ENCODE results near the gene KRT2. TPM values are rescaled to one million over a fixed set of nuclear protein-coding genes. Genes with fewer than 3 reads are reported as not detected.

Gene KRT2
- total RNA-seq, 4 donors from 2014 or later, result not detected

- no peak overlapping the region for H3K4me3 ChIP-seq
- H3K36me3 ChIP-seq, result no peaks in the 10 kb centered on the region
- TF ChIP-seq POLR2AphosphoS5 (IDR thresholded peaks at IDR 0.05), result no peak
- H3K27me3 ChIP-seq, result peaks cover 0 to 30% (median 0%) of the 10 kb centered on the region in 4 donors
- no peak for DNase-seq (ENCODE audit: extremely low spot score)
- intact Hi-C loops (cut with DNase I), result no loop called here
- 89% methylated on average over 7 of the region's 7 CpGs for WGBS
- H3K9me3 ChIP-seq, result no peaks in the 10 kb centered on the region
- peaks cover 0 to 9% (median 3%) of the 10 kb centered on the region in 4 donors for H3K4me1 ChIP-seq
- H3K27ac ChIP-seq (replicated peaks in 1 of 4), result no peak overlapping the region
These were observed 15.9 kb upstream of the KRT2 start for GRCh38 chr12:52667931-52668330.

- H3K27me3 ChIP-seq, result peaks cover 0 to 30% (median 0%) of the 10 kb centered on the region in 4 donors
- TF ChIP-seq CTCF (IDR thresholded peaks at IDR 0.05) (no peak), POLR2A (IDR thresholded peaks at IDR 0.05; ENCODE audit: low read depth) (no peak), EP300 (IDR thresholded peaks at IDR 0.05) (no peak), POLR2AphosphoS5 (IDR thresholded peaks at IDR 0.05) (no peak)
- H3K4me3 ChIP-seq, result no peak overlapping the region
- no peaks in the 10 kb centered on the region for H3K9me3 ChIP-seq
- WGBS, result 54% methylated on average over 8 of the region's 9 CpGs
- no peak for DNase-seq (ENCODE audit: extremely low spot score)
- H3K27ac ChIP-seq (replicated peaks in 1 of 4), result no peak overlapping the region
- intact Hi-C loops (cut with DNase I), result no loop called here
- no peaks in the 10 kb centered on the region for H3K36me3 ChIP-seq
- peaks cover 0 to 5% (median under 1%) of the 10 kb centered on the region in 4 donors for H3K4me1 ChIP-seq
These were observed 15.5 kb upstream of the KRT2 start for GRCh38 chr12:52667509-52667908.

GRCh38 chr12:52666471-52666870, 14.5 kb upstream of the KRT2 start:
- no peak for DNase-seq (ENCODE audit: extremely low spot score)
- no peak overlapping the region for H3K27ac ChIP-seq (replicated peaks in 1 of 4)
- H3K4me1 ChIP-seq, result no peaks in the 10 kb centered on the region
- H3K27me3 ChIP-seq, result peaks cover 0 to 30% (median 0%) of the 10 kb centered on the region in 4 donors
- no peak overlapping the region for H3K4me3 ChIP-seq
- no peaks in the 10 kb centered on the region for H3K36me3 ChIP-seq
- H3K9me3 ChIP-seq, result no peaks in the 10 kb centered on the region
- WGBS, result 88% methylated on average over 3 of the region's 3 CpGs
- intact Hi-C loops (cut with DNase I), result no loop called here
- TF ChIP-seq POLR2A (IDR thresholded peaks at IDR 0.05; ENCODE audit: low read depth) (no peak), POLR2AphosphoS5 (IDR thresholded peaks at IDR 0.05) (no peak), CTCF (IDR thresholded peaks at IDR 0.05) (no peak), EP300 (IDR thresholded peaks at IDR 0.05) (no peak)

GRCh38 chr12:52663420-52663819, 11.4 kb upstream of the KRT2 start:
- TF ChIP-seq CTCF (IDR thresholded peaks at IDR 0.05) (no peak), POLR2A (IDR thresholded peaks at IDR 0.05; ENCODE audit: low read depth) (no peak), EP300 (IDR thresholded peaks at IDR 0.05) (no peak), POLR2AphosphoS5 (IDR thresholded peaks at IDR 0.05) (no peak)
- no peak overlapping the region for H3K27ac ChIP-seq (replicated peaks in 1 of 4)
- no peaks in the 10 kb centered on the region for H3K4me1 ChIP-seq
- intact Hi-C loops (cut with DNase I), result no loop called here
- no peaks in the 10 kb centered on the region for H3K9me3 ChIP-seq
- peaks cover 0 to 36% (median 0%) of the 10 kb centered on the region in 4 donors for H3K27me3 ChIP-seq
- no peak overlapping the region for H3K4me3 ChIP-seq
- H3K36me3 ChIP-seq, result no peaks in the 10 kb centered on the region
- DNase-seq (ENCODE audit: extremely low spot score), result no peak

GRCh38 chr12:52662918-52663229, 10.9 kb upstream of the KRT2 start:
- no peaks in the 10 kb centered on the region for H3K36me3 ChIP-seq
- peaks cover 0 to 36% (median 0%) of the 10 kb centered on the region in 4 donors for H3K27me3 ChIP-seq
- no peak overlapping the region for H3K4me3 ChIP-seq
- no peak for TF ChIP-seq POLR2A (IDR thresholded peaks at IDR 0.05; ENCODE audit: low read depth)
- no peak for TF ChIP-seq EP300 (IDR thresholded peaks at IDR 0.05)
- no peaks in the 10 kb centered on the region for H3K4me1 ChIP-seq
- intact Hi-C loops (cut with DNase I), result no loop called here
- no peaks in the 10 kb centered on the region for H3K9me3 ChIP-seq
- H3K27ac ChIP-seq (replicated peaks in 1 of 4), result no peak overlapping the region
- no peak for DNase-seq (ENCODE audit: extremely low spot score)

All from esophagus muscularis mucosa (tissue), 4 donors.